SU-DHL-6 (cell line): ENCODE measurements around the gene LAPTM5.
A peak's percentile ranks its signal among the peaks of the same experiment; 100 is the strongest.

ENCODE experiments used
- H2AFZ ChIP-seq: fragments of 200-600 bp; sonication (generic); 2 replicates; pipeline ENCODE4 v1.6.1; 2014; ENCODE audit warnings: low read depth, mild to moderate bottlenecking, moderate library complexity, mixed read lengths, antibody characterized with exemption, low read length; ENCODE audit not compliant: severe bottlenecking
- H3F3A ChIP-seq: fragments of 200-600 bp; shearing (Covaris generic); 2 replicates; pipeline ENCODE4 v1.6.0; 2016; ENCODE audit warnings: antibody characterized with exemption, mild to moderate bottlenecking; ENCODE audit not compliant: insufficient read depth
- H3K27ac ChIP-seq: fragments of 200-600 bp; sonication (generic); 2 replicates; pipeline ENCODE4 v1.5.1; 2016; ENCODE audit warnings: low read depth, mild to moderate bottlenecking, low read length, moderate library complexity, mixed read lengths
- H3K27me3 ChIP-seq: fragments of 200-600 bp; sonication (generic), shearing (Covaris generic); 2 replicates; pipeline ENCODE4 v1.6.0; 2014; ENCODE audit warnings: mild to moderate bottlenecking, low read length
- H3K36me3 ChIP-seq: fragments of 200-600 bp; sonication (generic); 2 replicates; pipeline ENCODE4 v1.6.1; 2014; ENCODE audit warnings: mild to moderate bottlenecking, low read length, mixed read lengths
- H3K4me2 ChIP-seq: fragments of 300-600, 200-600 bp; shearing (Covaris generic), sonication (generic); 2 replicates; pipeline ENCODE4 v1.6.0; 2014; ENCODE audit warnings: low read length, low read depth, mild to moderate bottlenecking; ENCODE audit not compliant: poor library complexity, severe bottlenecking
- H3K4me3 ChIP-seq: fragments of 200-600 bp; sonication (generic); 2 replicates; pipeline ENCODE4 v1.5.1; 2014; ENCODE audit warnings: antibody characterized with exemption, low read length, mild to moderate bottlenecking, mixed read lengths; ENCODE audit not compliant: insufficient read depth, poor library complexity, severe bottlenecking
- H3K79me2 ChIP-seq: fragments of 200-600 bp; sonication (generic); 2 replicates; pipeline ENCODE4 v1.6.1; 2014; ENCODE audit warnings: mild to moderate bottlenecking, low read length, moderate library complexity; ENCODE audit not compliant: insufficient read depth
- H3K9ac ChIP-seq: fragments of 200-600 bp; sonication (generic); 2 replicates; pipeline ENCODE4 v1.7.0; 2014; ENCODE audit warnings: mild to moderate bottlenecking, low read length
- H3K9me2 ChIP-seq: fragments of 200-600 bp; sonication (generic); replicated peaks from 2 replicates; pipeline ENCODE4 v1.6.1; 2014; ENCODE audit warnings: low read length; ENCODE audit not compliant: insufficient read depth
- H3K9me3 ChIP-seq: fragments of 200-600 bp; sonication (generic); 2 replicates; pipeline ENCODE4 v1.6.1; 2014; ENCODE audit warnings: low read length, mixed read lengths; ENCODE audit not compliant: insufficient read depth
- H4K20me1 ChIP-seq: fragments of 200-600 bp; sonication (generic); 2 replicates; pipeline ENCODE4 v1.6.1; 2014; ENCODE audit warnings: low read depth, mild to moderate bottlenecking, antibody characterized with exemption, low read length, moderate library complexity, mixed read lengths
- CTCF ChIP-seq: fragments of 200-600 bp; sonication (generic); IDR thresholded peaks from one replicate; pipeline ENCODE4 v1.5.1; 2017; ENCODE audit warnings: antibody characterized with exemption, mild to moderate bottlenecking, low read length, moderate library complexity; ENCODE audit not compliant: insufficient read depth, poor library complexity, severe bottlenecking
- EZH2phosphoT487 ChIP-seq: fragments of 200-600 bp; sonication (generic), shearing (Covaris generic); conservative IDR thresholded peaks from 2 replicates; pipeline ENCODE4 v1.6.1; 2018; ENCODE audit warnings: mild to moderate bottlenecking, antibody characterized with exemption, low read length, moderate library complexity, mixed read lengths

LAPTM5 gene

GRCh38 chr1:30748699-30749401 is 8.7 kb downstream of the LAPTM5 start:
- Histone ChIP-seq H3K4me3 (peak overlapping the region; percentile 28), H3K4me2 (peak overlapping the region; percentile 68), H3K36me3 (peaks cover 4% of the 10 kb centered on the region; the same call in 1 of the 2 replicates), H4K20me1 (peaks cover 6% of the 10 kb centered on the region; the same call in 1 of the 2 replicates), H3F3A (peaks cover 77% of the 10 kb centered on the region), H2AFZ (no peak overlapping the region), H3K27ac (peak overlapping the region; percentile 90), H3K9ac (peak overlapping the region; percentile 58), H3K9me3 (no peaks in the 10 kb centered on the region), H3K27me3 (no peaks in the 10 kb centered on the region), H3K79me2 (peaks cover 96% of the 10 kb centered on the region), H3K9me2 (no peaks in the 10 kb centered on the region)
- no peak for TF ChIP-seq EZH2phosphoT487
- TF ChIP-seq CTCF, result no peak

- H3K9me3 ChIP-seq, result no peaks in the 10 kb centered on the region
- H3K27ac ChIP-seq, result peak overlapping the region; percentile 90
- H3K9ac ChIP-seq, result peak overlapping the region; percentile 58
- no peaks in the 10 kb centered on the region for H3K9me2 ChIP-seq
- H4K20me1 ChIP-seq, result peaks cover 8% of the 10 kb centered on the region
- H3K4me3 ChIP-seq, result no peak overlapping the region
- peak overlapping the region; percentile 68 for H3K4me2 ChIP-seq
- no peak overlapping the region for H2AFZ ChIP-seq
- peaks cover 4% of the 10 kb centered on the region; the same call in 1 of the 2 replicates for H3K36me3 ChIP-seq
- peaks cover 73% of the 10 kb centered on the region for H3F3A ChIP-seq
- no peaks in the 10 kb centered on the region for H3K27me3 ChIP-seq
- peaks cover 93% of the 10 kb centered on the region for H3K79me2 ChIP-seq
- TF ChIP-seq CTCF, result no peak
- no peak for TF ChIP-seq EZH2phosphoT487
Observed at GRCh38 chr1:30748098-30748698, 9.4 kb downstream of the LAPTM5 start.

- peaks cover 17% of the 10 kb centered on the region for H4K20me1 ChIP-seq
- no peak overlapping the region for H2AFZ ChIP-seq
- peaks cover 93% of the 10 kb centered on the region for H3K79me2 ChIP-seq
- no peaks in the 10 kb centered on the region for H3K9me2 ChIP-seq
- no peaks in the 10 kb centered on the region for H3K27me3 ChIP-seq
- H3K4me2 ChIP-seq, result peak overlapping the region; percentile 68
- H3F3A ChIP-seq, result peaks cover 65% of the 10 kb centered on the region
- H3K4me3 ChIP-seq, result no peak overlapping the region
- H3K9ac ChIP-seq, result peak overlapping the region; percentile 58
- TF ChIP-seq CTCF, result no peak
- TF ChIP-seq EZH2phosphoT487, result no peak
- H3K27ac ChIP-seq, result peak overlapping the region; percentile 90
- H3K9me3 ChIP-seq, result no peaks in the 10 kb centered on the region
- H3K36me3 ChIP-seq, result peaks cover 4% of the 10 kb centered on the region; the same call in 1 of the 2 replicates
Observed at GRCh38 chr1:30747033-30748008, 10.3 kb downstream of the LAPTM5 start.
